PC-9 (cell line): ENCODE data around the gene KLHDC4.

Experiments used
- CTCF ChIP-seq: fragments of 200-600 bp; sonication (generic); conservative IDR thresholded peaks from 2 replicates; pipeline ENCODE4 v1.6.1; 2017; ENCODE audit warnings: mixed run types, antibody characterized with exemption, mild to moderate bottlenecking, moderate library complexity
- EZH2 ChIP-seq: fragments of 200-600 bp; sonication (generic); IDR thresholded peaks from 2 replicates; pipeline ENCODE4 v1.8.0; 2017; ENCODE audit warnings: antibody characterized with exemption, low read depth

GRCh38 chr16:87688876-87689815 lies 76.6 kb downstream of the KLHDC4 start:
- TF ChIP-seq CTCF (no peak), EZH2 (no peak)
